Activated CD4-positive, CD25-positive, alpha-beta regulatory T cell (primary cell): Measurements from ENCODE around the gene MSLN.

Source experiments
- DNase-seq, 4 experiments: peaks; one replicate each; lab custom pipeline; 2025; lab: John Stamatoyannopoulos, UW

Gene MSLN

GRCh38 chr16:723695-724094 is 36.8 kb upstream of the MSLN start:
- no peak for DNase-seq

- no peak for DNase-seq
Observed at GRCh38 chr16:724188-725040, 36.1 kb upstream of the MSLN start.

- no peak for DNase-seq
Observed at GRCh38 chr16:725041-725376, 35.5 kb upstream of the MSLN start.

GRCh38 chr16:725463-726187 is 34.9 kb upstream of the MSLN start:
- DNase-seq, result no peak

- DNase-seq, result no peak
Observed at GRCh38 chr16:726188-726437, 34.4 kb upstream of the MSLN start.

- peak in 3 of 4 experiments; percentile 42 to 52 (median 49) for DNase-seq
Observed at GRCh38 chr16:726438-727290, 33.9 kb upstream of the MSLN start, which contains the start of the genes CCDC78 and HAGHL. CCDC78 (minus strand) TSS chr16:726443; CDS start chr16:726367, 76 bp downstream. HAGHL (plus strand) TSS chr16:727106; CDS start chr16:727510, 404 bp downstream.

- DNase-seq, result no peak
Observed at GRCh38 chr16:727291-727977, 33.1 kb upstream of the MSLN start.

- peak in 2 of 4 experiments; percentile 36 to 38 for DNase-seq
Observed at GRCh38 chr16:728131-728889, 32.2 kb upstream of the MSLN start.

- no peak for DNase-seq
Observed at GRCh38 chr16:728890-729744, 31.4 kb upstream of the MSLN start.

GRCh38 chr16:729768-730665 is 30.5 kb upstream of the MSLN start:
- no peak for DNase-seq

GRCh38 chr16:730666-731509 is 29.6 kb upstream of the MSLN start:
- no peak for DNase-seq

GRCh38 chr16:732332-732731 is 28.2 kb upstream of the MSLN start:
- DNase-seq, result no peak

- no peak for DNase-seq
Observed at GRCh38 chr16:732936-733335, 27.6 kb upstream of the MSLN start.

- DNase-seq, result peak in 1 of 4 experiments; percentile 22
Observed at GRCh38 chr16:733382-734207, 26.9 kb upstream of the MSLN start.

- no peak for DNase-seq
Observed at GRCh38 chr16:734208-734980, 26.1 kb upstream of the MSLN start.
